ENCODE measurements around the gene CPNE9.

Gene CPNE9

GRCh38 chr3:9688961-9689360 lies 14.7 kb upstream of the CPNE9 start:
- DNase-seq = no peak

- DNase-seq = no peak
These were observed 13.9 kb upstream of the CPNE9 start for GRCh38 chr3:9689757-9690156.

GRCh38 chr3:9690451-9691450 lies 12.9 kb upstream of the CPNE9 start:
- DNase-seq = no peak

- DNase-seq = no peak
These were observed 12.0 kb upstream of the CPNE9 start for GRCh38 chr3:9691636-9692035.

GRCh38 chr3:9692416-9692815 lies 11.2 kb upstream of the CPNE9 start:
- no peak for DNase-seq

- no peak for DNase-seq
These were observed 8.3 kb upstream of the CPNE9 start for GRCh38 chr3:9695345-9695744.

GRCh38 chr3:9695746-9696145 lies 7.9 kb upstream of the CPNE9 start:
- no peak for DNase-seq

GRCh38 chr3:9696480-9697220 lies 7.0 kb upstream of the CPNE9 start:
- no peak for DNase-seq

GRCh38 chr3:9697892-9698291 lies 5.7 kb upstream of the CPNE9 start:
- DNase-seq = no peak

- no peak for DNase-seq
These were observed 5.3 kb upstream of the CPNE9 start for GRCh38 chr3:9698293-9698692.

- DNase-seq = no peak
These were observed 3.1 kb upstream of the CPNE9 start for GRCh38 chr3:9700536-9700935.

GRCh38 chr3:9701006-9701405 lies 2.6 kb upstream of the CPNE9 start:
- no peak for DNase-seq

GRCh38 chr3:9701711-9702110 lies 1.9 kb upstream of the CPNE9 start:
- no peak for DNase-seq

GRCh38 chr3:9703240-9703639 lies 393 bp upstream of the CPNE9 start:
- DNase-seq = no peak

- peak; percentile 58 for DNase-seq
These were observed 1.0 kb downstream of the CPNE9 start for GRCh38 chr3:9704347-9705322.

- DNase-seq = no peak
These were observed 6.6 kb downstream of the CPNE9 start for GRCh38 chr3:9710174-9710739.

GRCh38 chr3:9712415-9712814 lies 8.8 kb downstream of the CPNE9 start:
- DNase-seq = no peak

- no peak for DNase-seq
These were observed 9.5 kb downstream of the CPNE9 start for GRCh38 chr3:9713142-9713541.

GRCh38 chr3:9715136-9715535 lies 11.5 kb downstream of the CPNE9 start:
- DNase-seq = no peak

GRCh38 chr3:9715764-9716437 lies 12.3 kb downstream of the CPNE9 start:
- no peak for DNase-seq

- DNase-seq = no peak
These were observed 13.3 kb downstream of the CPNE9 start for GRCh38 chr3:9716801-9717555.
